Body of pancreas (tissue), 4 donors: ENCODE data around the gene GTF2F2.

Experiments used
- CTCF ChIP-seq, 7 experiments: fragments of 450-650 bp in 4 of 7; fragments of 200-600 bp in 3 of 7; sonication (generic) in 3 of 7; IDR thresholded peaks; one replicate each; pipeline ENCODE4 v1.5.1; 2016 to 2019; ENCODE audit warnings: antibody characterized with exemption in 7 of 7
- POLR2A ChIP-seq, 3 donors: fragments of 450-650 bp; IDR thresholded peaks; one replicate each; pipeline ENCODE4 v1.6.1; 2016; ENCODE audit warnings: antibody characterized with exemption in 3 of 3, mild to moderate bottlenecking in 2 of 3

DNA sequence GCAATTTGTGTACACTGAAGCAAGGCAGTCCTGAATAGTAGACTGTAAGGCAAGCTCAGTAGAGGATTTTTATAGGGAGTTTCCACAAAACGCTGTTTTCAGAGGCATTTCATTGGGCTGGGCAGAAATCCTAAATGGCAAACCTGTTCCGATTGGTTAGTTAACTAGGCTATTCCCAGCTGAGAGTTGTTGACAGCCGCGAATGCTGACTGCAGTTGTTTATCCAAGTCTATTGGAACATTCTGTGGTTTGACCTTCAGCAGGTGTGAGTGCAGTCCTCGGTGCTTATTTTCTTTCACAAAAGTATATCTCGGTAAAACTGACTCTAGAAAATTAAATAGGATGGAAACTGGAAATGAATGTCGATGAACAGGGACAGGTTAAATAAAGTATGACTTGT lies 175.2 kb downstream of the GTF2F2 start:
- TF ChIP-seq CTCF (IDR thresholded peaks at IDR 0.05) = no peak
- no peak for TF ChIP-seq POLR2A (IDR thresholded peaks at IDR 0.05)
